ENCODE measurements around the gene C1QTNF12. TPM values are rescaled to one million over a fixed set of nuclear protein-coding genes. Genes with fewer than 3 reads are reported as not detected.

Gene C1QTNF12
- total and polyA plus RNA-seq, 2 experiments from 2014 or later: 4.1 to 4.2 TPM

GRCh38 chr1:1285102-1285571 lies 38.6 kb upstream of the C1QTNF12 start:
- Mint-ChIP-seq H3K27me3 (ENCODE audit: insufficient read depth, low read depth, poor library complexity) (peaks cover 7% of the 10 kb centered on the region), H3K4me1 (no peaks in the 10 kb centered on the region; the same call in 2 of the 3 replicates), H3K27ac (no peak overlapping the region), H3K36me3 (ENCODE audit: low read depth) (no peaks in the 10 kb centered on the region), H3K9me3 (peaks cover 2% of the 10 kb centered on the region; the same call in 2 of the 3 replicates), H3K4me3 (no peak overlapping the region)
- no peak overlapping the region for H3K4me2 ChIP-seq
- no peak overlapping the region for H2AFZ ChIP-seq
- H3K4me1 ChIP-seq (ENCODE audit: insufficient read depth): no peaks in the 10 kb centered on the region
- no peaks in the 10 kb centered on the region for H3K9me2 ChIP-seq (ENCODE audit: insufficient read depth)
- no peaks in the 10 kb centered on the region for H3K36me3 ChIP-seq (ENCODE audit: insufficient read depth)
- H3K27me3 ChIP-seq (ENCODE audit: insufficient read depth): no peaks in the 10 kb centered on the region
- H3K27ac ChIP-seq (ENCODE audit: low read depth): no peak overlapping the region; the same call in 1 of the 2 replicates
- DNase-seq (ENCODE audit: low spot score) (no peak), ATAC-seq (peak; percentile 23)
- no peaks in the 10 kb centered on the region for H4K20me1 ChIP-seq (replicated peaks; ENCODE audit: insufficient read depth)
- TF ChIP-seq STAT1 (IDR thresholded peaks at IDR 0.05; ENCODE audit: unreplicated experiment) (no peak), CREB1 (CRISPR knock-in tag; IDR thresholded peaks at IDR 0.05; ENCODE audit: low read depth) (no peak), REST (IDR thresholded peaks at IDR 0.05; ENCODE audit: unreplicated experiment) (no peak), CTCF (conservative IDR thresholded peaks at IDR 0.05; ENCODE audit: low read depth in 2 of 2) (no peak), EZH2 (IDR thresholded peaks at IDR 0.05; ENCODE audit: low read depth, unreplicated experiment) (no peak), ZNF114 (CRISPR knock-in tag; IDR thresholded peaks at IDR 0.05) (no peak), EZH2phosphoT487 (IDR thresholded peaks at IDR 0.05; ENCODE audit: unreplicated experiment) (no peak)
- no peaks in the 10 kb centered on the region for H3F3A ChIP-seq (replicated peaks; ENCODE audit: low read depth)
- no peaks in the 10 kb centered on the region for H3K79me2 ChIP-seq (replicated peaks; ENCODE audit: insufficient read depth)
- no peak overlapping the region for H3K4me3 ChIP-seq

GRCh38 chr1:1284221-1285101 lies 37.9 kb upstream of the C1QTNF12 start:
- no peaks in the 10 kb centered on the region for H3F3A ChIP-seq (replicated peaks; ENCODE audit: low read depth)
- Mint-ChIP-seq H3K27me3 (ENCODE audit: insufficient read depth, low read depth, poor library complexity) (peaks cover 5% of the 10 kb centered on the region), H3K4me1 (no peaks in the 10 kb centered on the region; the same call in 2 of the 3 replicates), H3K4me3 (no peak overlapping the region), H3K9me3 (no peaks in the 10 kb centered on the region), H3K27ac (no peak overlapping the region), H3K36me3 (ENCODE audit: low read depth) (no peaks in the 10 kb centered on the region)
- peak; percentile 11; the same call in 2 of the 3 replicates for ATAC-seq
- no peak overlapping the region; the same call in 1 of the 2 replicates for H3K27ac ChIP-seq (ENCODE audit: low read depth)
- no peaks in the 10 kb centered on the region for H3K79me2 ChIP-seq (replicated peaks; ENCODE audit: insufficient read depth)
- no peaks in the 10 kb centered on the region for H4K20me1 ChIP-seq (replicated peaks; ENCODE audit: insufficient read depth)
- DNase-seq (ENCODE audit: low spot score): no peak
- no peaks in the 10 kb centered on the region for H3K27me3 ChIP-seq (ENCODE audit: insufficient read depth)
- no peaks in the 10 kb centered on the region for H3K36me3 ChIP-seq (ENCODE audit: insufficient read depth)
- no peak overlapping the region for H3K4me3 ChIP-seq
- no peaks in the 10 kb centered on the region for H3K4me1 ChIP-seq (ENCODE audit: insufficient read depth)
- no peak overlapping the region for H2AFZ ChIP-seq
- H3K9me2 ChIP-seq (ENCODE audit: insufficient read depth): no peaks in the 10 kb centered on the region
- no peak overlapping the region for H3K4me2 ChIP-seq
- TF ChIP-seq ZNF114 (CRISPR knock-in tag; IDR thresholded peaks at IDR 0.05) (no peak), NANOG (IDR thresholded peaks at IDR 0.05; ENCODE audit: borderline replicate concordance) (no peak), STAT1 (IDR thresholded peaks at IDR 0.05; ENCODE audit: unreplicated experiment) (no peak), POLR2AphosphoS5 (IDR thresholded peaks at IDR 0.05; ENCODE audit: low read depth) (no peak), EZH2phosphoT487 (IDR thresholded peaks at IDR 0.05; ENCODE audit: unreplicated experiment) (no peak), ZNF331 (CRISPR knock-in tag; IDR thresholded peaks at IDR 0.05; ENCODE audit: low read depth) (no peak)
